GM10266 (cell line): ENCODE data around the gene PDE6A.

ENCODE experiments used
- DNase-seq: peaks from one replicate; pipeline ENCODE4 v3.0.0; 2012; ENCODE audit errors: extremely low spot score
- TF ChIP-seq, protein P1 (sequence below): IDR thresholded peaks from 2 replicates; pipeline ENCODE4 v1.5.1; 2012; ENCODE audit warnings: mild to moderate bottlenecking, low read depth; ENCODE audit not compliant: control insufficient read depth, insufficient read depth; ENCODE audit errors: missing control alignments

The PDE6A gene

DNA sequence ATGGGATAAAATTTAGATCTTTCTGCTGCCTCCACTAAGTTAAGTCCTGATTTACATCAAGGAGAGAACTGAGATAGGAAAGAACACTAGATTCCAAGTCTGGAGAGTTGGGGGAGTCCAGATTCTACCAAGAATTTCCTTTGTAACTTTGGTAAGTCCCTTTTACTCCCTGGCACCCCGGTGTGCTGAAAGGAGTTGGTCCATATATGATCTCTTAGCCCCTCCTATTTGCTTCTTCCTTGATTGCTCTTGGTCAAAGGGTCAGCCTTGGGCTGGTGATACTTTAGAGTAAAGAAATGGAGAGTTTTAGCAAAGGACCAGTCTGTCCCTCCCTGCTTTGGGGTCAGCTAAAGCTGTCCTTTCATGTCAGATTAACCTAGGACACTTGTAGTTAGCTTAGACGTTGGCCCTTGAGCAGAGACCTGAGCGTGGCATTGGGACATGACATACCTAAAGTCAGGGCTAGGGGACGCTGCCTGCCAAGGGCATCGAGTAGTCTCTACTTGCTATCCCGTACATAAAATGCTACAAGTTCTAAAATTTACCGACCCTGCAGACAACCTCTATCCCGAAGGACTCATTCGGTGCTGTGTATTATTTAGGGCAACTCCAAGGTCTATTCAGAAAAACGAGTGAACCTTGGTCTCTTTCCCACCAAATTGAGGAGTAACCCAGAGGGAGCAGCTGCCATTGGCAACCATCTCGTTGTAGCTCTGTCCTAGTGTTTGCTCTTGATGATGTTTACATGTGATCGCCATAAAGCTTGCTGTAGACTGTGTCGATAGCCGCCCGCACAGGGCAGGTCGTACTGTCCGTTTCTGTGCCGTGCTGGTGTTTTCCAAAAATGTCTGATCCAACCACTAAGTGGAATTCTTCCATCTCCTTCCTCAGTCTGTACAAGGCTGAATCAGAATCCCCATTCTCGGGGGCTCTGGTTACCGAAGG, 94.4 kb downstream of the PDE6A start:
- TF ChIP-seq, protein P1, sequence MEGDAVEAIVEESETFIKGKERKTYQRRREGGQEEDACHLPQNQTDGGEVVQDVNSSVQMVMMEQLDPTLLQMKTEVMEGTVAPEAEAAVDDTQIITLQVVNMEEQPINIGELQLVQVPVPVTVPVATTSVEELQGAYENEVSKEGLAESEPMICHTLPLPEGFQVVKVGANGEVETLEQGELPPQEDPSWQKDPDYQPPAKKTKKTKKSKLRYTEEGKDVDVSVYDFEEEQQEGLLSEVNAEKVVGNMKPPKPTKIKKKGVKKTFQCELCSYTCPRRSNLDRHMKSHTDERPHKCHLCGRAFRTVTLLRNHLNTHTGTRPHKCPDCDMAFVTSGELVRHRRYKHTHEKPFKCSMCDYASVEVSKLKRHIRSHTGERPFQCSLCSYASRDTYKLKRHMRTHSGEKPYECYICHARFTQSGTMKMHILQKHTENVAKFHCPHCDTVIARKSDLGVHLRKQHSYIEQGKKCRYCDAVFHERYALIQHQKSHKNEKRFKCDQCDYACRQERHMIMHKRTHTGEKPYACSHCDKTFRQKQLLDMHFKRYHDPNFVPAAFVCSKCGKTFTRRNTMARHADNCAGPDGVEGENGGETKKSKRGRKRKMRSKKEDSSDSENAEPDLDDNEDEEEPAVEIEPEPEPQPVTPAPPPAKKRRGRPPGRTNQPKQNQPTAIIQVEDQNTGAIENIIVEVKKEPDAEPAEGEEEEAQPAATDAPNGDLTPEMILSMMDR, result no peak
- DNase-seq, result no peak

DNA sequence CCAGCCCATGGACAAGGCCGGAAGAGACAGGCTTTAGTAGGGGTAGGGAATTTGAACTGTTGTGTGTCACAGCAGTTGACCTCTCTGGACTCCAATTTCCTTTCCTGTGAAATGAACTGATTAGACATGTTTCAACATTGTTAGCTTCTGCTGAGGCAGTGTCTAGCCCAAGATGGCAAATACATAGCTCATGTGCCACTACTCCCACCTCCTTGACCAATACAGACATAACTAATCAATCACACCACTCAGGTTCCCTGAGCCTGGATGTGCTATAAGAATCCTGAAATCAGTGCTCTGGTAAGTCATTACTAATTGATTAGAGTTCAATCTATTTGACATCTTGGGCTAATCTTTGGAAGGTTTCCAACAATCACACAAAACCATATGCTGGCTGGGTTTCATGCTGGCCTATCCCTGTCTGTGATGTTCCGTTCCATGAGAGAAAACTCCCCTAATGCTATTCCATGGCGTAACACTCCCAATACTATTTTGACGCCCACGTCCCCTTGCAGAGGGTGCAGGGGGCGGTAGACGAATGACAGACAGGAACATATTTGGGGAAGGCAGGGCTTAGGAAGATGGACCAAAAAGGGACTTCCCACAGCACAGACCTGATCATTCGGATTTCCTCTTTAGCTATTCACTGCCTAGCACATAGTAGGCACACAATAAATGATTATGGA, 95.2 kb downstream of the PDE6A start:
- TF ChIP-seq, protein P1, result no peak
- no peak for DNase-seq

DNA sequence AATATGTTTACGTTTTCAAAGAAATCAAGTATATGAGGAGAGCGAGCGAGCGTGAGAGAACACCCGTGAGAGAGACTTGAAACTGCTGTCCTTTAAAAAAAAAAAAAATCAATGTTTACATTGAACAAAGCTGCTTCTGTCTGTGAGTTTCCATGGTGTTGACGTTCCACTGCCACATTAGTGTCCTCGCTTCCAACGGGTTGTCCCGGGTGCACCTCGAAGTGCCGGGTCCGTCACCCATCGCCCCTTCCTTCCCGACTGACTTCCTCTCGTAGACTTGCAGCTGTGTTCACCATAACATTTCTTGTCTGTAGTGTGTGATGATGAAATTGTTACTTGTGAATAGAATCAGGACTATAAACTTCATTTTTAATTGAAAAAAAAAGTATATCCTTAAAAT, 97.0 kb downstream of the PDE6A start:
- TF ChIP-seq, protein P1, result no peak

DNA sequence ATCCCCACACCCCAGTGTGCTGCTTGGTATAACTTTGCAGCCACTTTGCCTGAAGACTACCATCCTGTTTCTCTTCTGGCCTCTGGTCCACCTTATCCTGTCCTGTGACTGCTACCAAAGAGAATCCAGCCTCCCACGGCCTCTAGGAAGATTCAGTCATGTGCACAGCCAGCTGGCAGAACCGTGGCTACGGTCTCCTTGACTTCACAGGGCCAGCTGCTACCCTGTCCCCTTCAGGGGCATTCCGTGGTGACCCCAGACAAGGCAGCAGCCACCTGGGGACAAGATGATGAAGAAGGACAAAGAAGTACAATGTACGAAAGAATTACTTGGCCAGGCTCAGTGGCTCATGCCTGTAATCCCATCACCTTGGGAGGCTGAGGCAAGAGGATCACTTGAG, 98.6 kb downstream of the PDE6A start:
- DNase-seq, result no peak
- TF ChIP-seq, protein P1, result no peak

More for the DNA sequence above, 97.0 kb downstream of the PDE6A start:
- DNase-seq, result no peak

DNA sequence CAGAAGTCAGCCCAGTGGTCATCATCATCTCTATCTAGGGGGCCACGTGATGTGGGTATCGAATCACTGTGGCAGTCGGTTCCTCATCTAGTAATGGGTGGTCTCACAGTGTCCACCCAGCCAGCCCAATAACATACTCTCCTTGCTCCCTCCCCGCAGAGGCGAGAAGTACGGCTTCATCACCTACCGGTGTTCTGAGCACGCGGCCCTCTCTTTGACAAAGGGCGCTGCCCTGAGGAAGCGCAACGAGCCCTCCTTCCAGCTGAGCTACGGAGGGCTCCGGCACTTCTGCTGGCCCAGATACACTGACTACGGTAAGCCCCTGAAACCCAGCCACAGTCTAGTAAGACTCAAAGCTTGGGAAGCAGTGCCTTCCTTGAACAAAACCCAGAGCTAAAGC, 99.0 kb downstream of the PDE6A start:
- DNase-seq, result no peak
- TF ChIP-seq, protein P1, result no peak

DNA sequence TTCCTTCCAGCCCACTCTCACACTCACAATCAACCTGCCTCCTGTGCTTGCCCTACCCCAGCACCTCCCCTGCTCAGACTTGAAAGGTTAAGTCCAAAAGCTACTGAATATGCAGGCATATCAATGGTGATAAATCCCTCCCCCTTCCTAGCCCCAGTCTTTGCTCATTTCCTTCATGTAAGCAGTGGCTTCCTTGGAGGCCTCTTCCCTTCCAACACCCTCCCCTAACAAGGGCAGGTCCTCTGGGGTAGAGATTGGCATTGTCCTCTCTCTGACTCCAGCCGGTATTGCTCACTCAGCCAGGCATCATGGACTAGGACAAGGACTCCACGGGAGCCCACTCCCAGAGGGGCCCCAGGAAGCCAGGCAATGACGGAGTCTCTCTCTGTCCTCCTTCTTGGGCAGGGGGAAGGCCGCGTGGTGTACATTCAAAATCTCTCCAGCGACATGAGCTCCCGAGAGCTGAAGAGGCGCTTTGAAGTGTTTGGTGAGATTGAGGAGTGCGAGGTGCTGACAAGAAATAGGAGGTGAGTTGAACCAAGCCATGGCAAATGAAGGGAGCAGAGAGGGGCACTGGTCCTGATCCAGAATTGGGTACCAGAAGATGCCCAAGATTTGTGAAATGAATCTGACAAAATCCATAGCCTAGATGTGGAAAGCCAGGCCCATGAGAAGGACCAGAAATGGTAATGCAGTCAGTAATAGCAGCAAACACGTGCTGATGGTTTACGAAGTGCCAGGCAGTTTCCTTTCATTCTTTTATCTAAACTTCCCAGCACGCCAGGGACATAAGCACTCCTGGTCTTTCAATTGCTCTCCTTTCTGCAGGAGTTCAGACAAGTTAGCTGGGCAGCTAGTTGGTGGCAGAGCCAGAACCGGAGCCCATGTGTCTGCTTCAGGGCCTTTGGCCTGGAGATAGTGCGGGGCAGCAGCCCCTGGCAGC, 102.5 kb downstream of the PDE6A start:
- TF ChIP-seq, protein P1, result no peak
- no peak for DNase-seq
